Endometrial microvascular endothelial cells (primary cell): ENCODE measurements around the gene VLDLR. TPM values are rescaled to one million over a fixed set of nuclear protein-coding genes. Genes with fewer than 3 reads are reported as not detected.
"Not testable (repeated sequence)": the region's sequence is repeated elsewhere in the genome, so short reads cannot be mapped to it uniquely, and the experiment has no call there.

Experiments
- in situ Hi-C: cut with HindIII; loops from 2 replicates; pipeline ENCODE4 v1.10.0; 2017; ENCODE audit warnings: low sequenced_read_pairs, low pct_unique_long_range_greater_than_20kb; ENCODE audit errors: inconsistent ontology term
- total RNA-seq: library from RNA; depleted of rRNA; stranded (reverse); fragments of >200 nt; gene quantifications from one replicate; pipeline ENCODE4 v1.2.3, GENCODE V29; 2015; ENCODE audit errors: inconsistent ontology term

Gene VLDLR
- total RNA-seq, 1 donor from 2014 or later: 1.3 TPM

DNA sequence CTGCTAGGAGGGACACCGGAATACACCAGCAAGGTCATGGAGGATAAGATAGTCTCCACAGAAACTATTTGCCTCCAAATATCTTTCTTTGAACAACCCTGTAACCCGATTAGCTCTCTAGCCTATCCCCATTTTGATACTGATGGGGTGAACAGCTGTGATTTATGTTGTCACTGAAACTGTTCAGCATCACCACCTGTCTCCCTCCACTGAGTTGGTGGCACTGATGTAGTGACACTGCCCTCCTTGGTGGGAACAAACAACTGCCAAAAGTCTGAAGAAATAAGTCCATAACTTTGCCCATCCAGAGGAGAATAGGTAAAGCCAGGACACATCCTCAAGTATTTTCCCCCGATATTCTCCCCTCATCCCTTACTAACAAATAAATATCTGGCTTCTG, 71.5 kb downstream of the VLDLR start:
- in situ Hi-C loops: no loop called here

GRCh38 chr9:2697492-2697891, 75.9 kb downstream of the VLDLR start:
- in situ Hi-C loops: no loop called here

DNA sequence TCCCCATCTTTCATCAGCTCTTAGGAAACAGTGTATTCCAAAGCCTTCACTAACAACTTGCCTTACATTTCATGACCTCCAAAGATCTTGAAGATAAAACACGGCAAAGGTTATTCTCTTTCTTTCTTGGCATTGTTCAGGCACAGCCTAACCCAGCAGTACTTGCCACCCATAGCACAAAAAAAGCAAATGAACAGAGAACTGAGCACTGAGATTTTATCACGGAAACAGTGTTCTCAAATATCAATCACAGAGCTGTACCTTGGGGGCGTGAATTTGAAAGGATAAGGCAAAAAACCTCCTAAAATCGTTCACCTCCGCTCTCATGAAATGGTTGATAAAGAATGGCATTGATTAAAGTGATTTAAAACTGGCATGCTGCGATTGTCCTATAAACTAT, 78.8 kb downstream of the VLDLR start:
- in situ Hi-C loops: no loop called here

DNA sequence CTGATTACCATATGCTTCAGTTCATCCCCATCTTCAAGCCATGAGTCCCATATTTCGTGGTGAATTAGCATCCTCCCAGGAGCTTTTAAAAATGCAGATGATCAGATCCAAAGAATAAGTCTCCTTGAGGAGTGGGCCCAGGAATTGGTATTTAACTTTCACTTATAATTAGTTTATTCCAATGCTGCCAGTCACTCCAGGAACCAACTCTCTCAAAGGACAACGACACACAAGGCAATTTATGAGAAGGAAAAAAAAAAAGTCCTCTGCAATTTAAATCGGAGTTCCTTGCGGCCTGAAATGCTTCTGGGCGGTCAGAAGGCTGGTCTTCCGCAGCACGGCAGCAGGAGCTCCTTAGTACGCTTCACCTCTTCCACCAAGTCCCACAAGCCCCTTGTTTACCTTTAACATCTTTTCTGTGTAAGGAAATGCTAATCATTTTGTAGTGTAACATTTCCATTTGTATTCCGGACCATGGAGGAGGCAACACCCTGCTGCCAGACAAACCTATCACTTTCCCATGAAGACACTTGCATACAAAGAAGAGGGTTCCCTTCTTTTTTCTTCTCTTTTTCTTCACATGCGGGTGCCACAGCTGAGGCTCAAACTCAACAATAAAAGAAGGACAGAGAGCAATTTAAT, 79.4 kb downstream of the VLDLR start:
- in situ Hi-C loops: no loop called here

- in situ Hi-C loops: no loop called here
Observed at GRCh38 chr9:2704504-2704903, 82.9 kb downstream of the VLDLR start.

GRCh38 chr9:2707256-2707655, 85.7 kb downstream of the VLDLR start:
- in situ Hi-C loops: not testable (repeated sequence)

Other genes starting within 250 kb of the VLDLR start
- not detected for gene KCNV2, start 95.7 kb downstream of the VLDLR start, total RNA-seq
- gene PUM3, start 222.3 kb downstream of the VLDLR start, total RNA-seq: 33.9 TPM